WTC11 (cell line): ENCODE measurements around the gene NUDT6. TPM values are rescaled to one million over a fixed set of nuclear protein-coding genes. Genes with fewer than 3 reads are reported as not detected.

ENCODE experiments used
- ATAC-seq: fragments of 200-7000 bp; cut with Tn5 transposase; 2 replicates; pipeline ENCODE4 v1.10.0; 2021; ENCODE audit warnings: mild to moderate bottlenecking, moderate library complexity
- CTCF ChIA-PET: fragments of 300-600 bp; sonication (Branson Sonifier 250); formaldehyde crosslinking; loops from one replicate; lab custom pipeline; 2021; ENCODE audit warnings: antibody characterized with exemption; lab: Charles Lee
- POLR2A ChIA-PET: fragments of 350-600 bp; sonication (Branson Sonifier 250); formaldehyde crosslinking; loops from one replicate; lab custom pipeline; 2021; ENCODE audit warnings: antibody characterized with exemption; lab: Charles Lee
- DNase-seq: peaks from one replicate; pipeline ENCODE4 v3.0.0; 2021; ENCODE audit warnings: low spot score
- H3K27ac Mint-ChIP-seq: 2 replicates; pipeline ENCODE4 v1.8.0; 2021; ENCODE audit warnings: mixed read lengths
- H3K27me3 Mint-ChIP-seq: 2 replicates; pipeline ENCODE4 v1.8.0; 2021; ENCODE audit warnings: low read depth, mild to moderate bottlenecking, moderate library complexity, mixed read lengths
- H3K36me3 Mint-ChIP-seq: 2 replicates; pipeline ENCODE4 v1.8.0; 2021; ENCODE audit warnings: mixed read lengths
- H3K4me1 Mint-ChIP-seq: 2 replicates; pipeline ENCODE4 v1.8.0; 2022; ENCODE audit warnings: mixed read lengths
- H3K4me3 Mint-ChIP-seq: 2 replicates; pipeline ENCODE4 v1.8.0; 2021; ENCODE audit warnings: mild to moderate bottlenecking, moderate library complexity, mixed read lengths
- H3K9me3 Mint-ChIP-seq: 2 replicates; pipeline ENCODE4 v1.8.0; 2021; ENCODE audit warnings: mixed read lengths
- ESRRA ChIP-seq: sonication (generic); formaldehyde crosslinking; IDR thresholded peaks from 2 replicates; pipeline ENCODE4 v1.8.1; 2022; ENCODE audit warnings: mild to moderate bottlenecking, missing genetic modification reagents, borderline replicate concordance
- FOXJ3 ChIP-seq: sonication (generic); formaldehyde crosslinking; IDR thresholded peaks from 2 replicates; pipeline ENCODE4 v1.9.0; 2021; ENCODE audit warnings: missing genetic modification reagents, mild to moderate bottlenecking, borderline replicate concordance
- GRHL2 ChIP-seq: fragments of 250-450 bp; sonication (Bioruptor Pico); IDR thresholded peaks from 2 replicates; pipeline ENCODE4 v1.8.0; 2022; ENCODE audit warnings: mild to moderate bottlenecking, moderate library complexity; ENCODE audit not compliant: insufficient replicate concordance, severe bottlenecking
- NFYB ChIP-seq: sonication (generic); formaldehyde crosslinking; conservative IDR thresholded peaks from 2 replicates; pipeline ENCODE4 v1.8.0; 2022; ENCODE audit warnings: low read depth, missing genetic modification reagents
- RORB ChIP-seq: fragments of 250-450 bp; sonication (Bioruptor Pico); IDR thresholded peaks from 2 replicates; pipeline ENCODE4 v1.9.0; 2021; ENCODE audit warnings: mild to moderate bottlenecking
- SOX15 ChIP-seq: fragments of 250-450 bp; sonication (Bioruptor Pico); IDR thresholded peaks from 2 replicates; pipeline ENCODE4 v1.9.0; 2021; ENCODE audit warnings: mild to moderate bottlenecking
- TEAD1 ChIP-seq: sonication (generic); formaldehyde crosslinking; IDR thresholded peaks from 2 replicates; pipeline ENCODE4 v1.8.0; 2022; ENCODE audit warnings: mild to moderate bottlenecking, missing genetic modification reagents
- TEAD4 ChIP-seq: sonication (generic); formaldehyde crosslinking; IDR thresholded peaks from 2 replicates; pipeline ENCODE4 v1.8.0; 2022; ENCODE audit warnings: mild to moderate bottlenecking, missing genetic modification reagents
- ZNF219 ChIP-seq: sonication (generic); formaldehyde crosslinking; IDR thresholded peaks from 2 replicates; pipeline ENCODE4 v1.8.0; 2023; ENCODE audit warnings: missing genetic modification reagents, mild to moderate bottlenecking, borderline replicate concordance
- total RNA-seq: library from RNA; stranded (reverse); gene quantifications from 3 replicates; pipeline ENCODE4 v1.2.3, GENCODE V29; 2021
- TF ChIP-seq, protein P1 (sequence below): sonication (generic); formaldehyde crosslinking; IDR thresholded peaks from 2 replicates; pipeline ENCODE4 v1.8.1; 2022; ENCODE audit warnings: low read depth, missing genetic modification reagents, borderline replicate concordance
- TF ChIP-seq, protein P2 (sequence below): sonication (generic); formaldehyde crosslinking; IDR thresholded peaks from 2 replicates; pipeline ENCODE4 v1.8.1; 2023; ENCODE audit warnings: mild to moderate bottlenecking, missing genetic modification reagents, moderate library complexity
- TF ChIP-seq, protein P3 (sequence below): sonication (generic); formaldehyde crosslinking; IDR thresholded peaks from 2 replicates; pipeline ENCODE4 v1.8.1; 2023; ENCODE audit warnings: mild to moderate bottlenecking, missing genetic modification reagents
- TF ChIP-seq, protein P4 (sequence below): sonication (generic); formaldehyde crosslinking; IDR thresholded peaks from 2 replicates; pipeline ENCODE4 v1.8.0; 2022; ENCODE audit warnings: mild to moderate bottlenecking, missing genetic modification reagents
- TF ChIP-seq, protein P5 (sequence below): sonication (generic); formaldehyde crosslinking; IDR thresholded peaks from 2 replicates; pipeline ENCODE4 v1.8.1; 2023; ENCODE audit warnings: mild to moderate bottlenecking, moderate library complexity, missing genetic modification reagents
- TF ChIP-seq, protein P6 (sequence below): sonication (generic); formaldehyde crosslinking; IDR thresholded peaks from 2 replicates; pipeline ENCODE4 v1.8.0; 2022; ENCODE audit warnings: missing genetic modification reagents
- TF ChIP-seq, protein P7 (sequence below): sonication (generic); formaldehyde crosslinking; IDR thresholded peaks from 2 replicates; pipeline ENCODE4 v1.8.0; 2022; ENCODE audit warnings: mild to moderate bottlenecking, missing genetic modification reagents
- TF ChIP-seq, protein P8 (sequence below): sonication (generic); formaldehyde crosslinking; IDR thresholded peaks from 2 replicates; pipeline ENCODE4 v1.8.1; 2022; ENCODE audit warnings: mild to moderate bottlenecking, moderate library complexity, missing genetic modification reagents
- TF ChIP-seq, protein P9 (sequence below): fragments of 250-450 bp; sonication (Bioruptor Pico); IDR thresholded peaks from 2 replicates; pipeline ENCODE4 v1.9.0; 2021; ENCODE audit warnings: moderate library complexity, mild to moderate bottlenecking, inconsistent platforms, borderline replicate concordance

NUDT6 gene
- total RNA-seq, 1 experiment from 2014 or later = 8.4 TPM

DNA sequence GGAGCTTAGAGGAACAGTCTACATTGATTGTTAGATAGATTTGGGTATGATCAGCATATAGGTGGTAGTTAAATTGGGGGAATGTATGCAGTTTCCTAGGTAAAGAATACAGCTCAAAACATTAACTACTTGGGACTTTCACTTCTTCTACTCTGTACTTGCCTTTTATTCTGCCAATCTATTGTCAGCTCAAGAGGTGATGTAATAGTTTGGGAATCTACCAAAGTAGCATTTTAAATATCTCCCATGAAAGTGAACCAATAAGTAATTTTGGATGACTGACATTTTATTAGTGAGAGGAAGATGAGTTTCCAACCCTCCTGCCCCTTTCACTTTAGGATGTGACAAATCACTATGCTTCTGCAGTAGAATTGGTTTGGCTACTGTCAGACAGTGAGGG, 43.4 kb downstream of the NUDT6 start:
- no peak overlapping the region for H3K27ac Mint-ChIP-seq
- H3K4me3 Mint-ChIP-seq = no peak overlapping the region
- peaks cover 78% of the 10 kb centered on the region for H3K36me3 Mint-ChIP-seq

DNA sequence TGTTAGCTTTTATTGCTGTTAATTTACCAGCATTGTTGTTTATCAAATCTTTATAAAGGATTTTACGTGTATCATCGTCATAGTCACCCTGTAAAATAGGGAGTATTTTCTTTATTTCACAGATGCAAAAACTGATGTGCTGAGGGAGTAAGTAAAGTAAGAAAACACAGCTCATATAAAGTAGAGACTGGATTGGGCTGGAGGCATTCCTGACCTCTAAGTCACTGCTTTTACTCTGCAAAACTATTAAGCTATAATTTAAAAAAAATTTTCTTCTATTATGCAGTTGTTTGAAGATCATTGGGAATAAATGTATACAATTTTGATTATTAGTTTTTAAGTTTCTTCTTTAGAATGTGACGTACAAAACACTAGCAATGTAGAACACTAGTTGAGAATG, 45.9 kb downstream of the NUDT6 start:
- H3K4me3 Mint-ChIP-seq = no peak overlapping the region
- ChIA-PET CTCF (interaction anchor here (0.8 to 1.7 kb wide), 2 partner anchors 54 to 119 kb away, joined by 3 to 5 read pairs; no protein-coding TSS in a partner anchor), POLR2A (no interaction called here)
- no peak for ATAC-seq
- peaks cover 24% of the 10 kb centered on the region for H3K4me1 Mint-ChIP-seq
- peaks cover 64% of the 10 kb centered on the region for H3K36me3 Mint-ChIP-seq
- DNase-seq = no peak
- TF ChIP-seq FOXJ3 (CRISPR knock-in tag) = no peak
- TF ChIP-seq ESRRA (CRISPR knock-in tag) = no peak
- TF ChIP-seq ZNF219 = no peak
- TF ChIP-seq TEAD1 (CRISPR knock-in tag) = no peak
- no peak for TF ChIP-seq GRHL2
- TF ChIP-seq, protein P1, sequence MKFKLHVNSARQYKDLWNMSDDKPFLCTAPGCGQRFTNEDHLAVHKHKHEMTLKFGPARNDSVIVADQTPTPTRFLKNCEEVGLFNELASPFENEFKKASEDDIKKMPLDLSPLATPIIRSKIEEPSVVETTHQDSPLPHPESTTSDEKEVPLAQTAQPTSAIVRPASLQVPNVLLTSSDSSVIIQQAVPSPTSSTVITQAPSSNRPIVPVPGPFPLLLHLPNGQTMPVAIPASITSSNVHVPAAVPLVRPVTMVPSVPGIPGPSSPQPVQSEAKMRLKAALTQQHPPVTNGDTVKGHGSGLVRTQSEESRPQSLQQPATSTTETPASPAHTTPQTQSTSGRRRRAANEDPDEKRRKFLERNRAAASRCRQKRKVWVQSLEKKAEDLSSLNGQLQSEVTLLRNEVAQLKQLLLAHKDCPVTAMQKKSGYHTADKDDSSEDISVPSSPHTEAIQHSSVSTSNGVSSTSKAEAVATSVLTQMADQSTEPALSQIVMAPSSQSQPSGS (CRISPR knock-in tag) = no peak
- TF ChIP-seq, protein P2, sequence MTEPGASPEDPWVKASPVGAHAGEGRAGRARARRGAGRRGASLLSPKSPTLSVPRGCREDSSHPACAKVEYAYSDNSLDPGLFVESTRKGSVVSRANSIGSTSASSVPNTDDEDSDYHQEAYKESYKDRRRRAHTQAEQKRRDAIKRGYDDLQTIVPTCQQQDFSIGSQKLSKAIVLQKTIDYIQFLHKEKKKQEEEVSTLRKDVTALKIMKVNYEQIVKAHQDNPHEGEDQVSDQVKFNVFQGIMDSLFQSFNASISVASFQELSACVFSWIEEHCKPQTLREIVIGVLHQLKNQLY = no peak
- TF ChIP-seq, protein P3, sequence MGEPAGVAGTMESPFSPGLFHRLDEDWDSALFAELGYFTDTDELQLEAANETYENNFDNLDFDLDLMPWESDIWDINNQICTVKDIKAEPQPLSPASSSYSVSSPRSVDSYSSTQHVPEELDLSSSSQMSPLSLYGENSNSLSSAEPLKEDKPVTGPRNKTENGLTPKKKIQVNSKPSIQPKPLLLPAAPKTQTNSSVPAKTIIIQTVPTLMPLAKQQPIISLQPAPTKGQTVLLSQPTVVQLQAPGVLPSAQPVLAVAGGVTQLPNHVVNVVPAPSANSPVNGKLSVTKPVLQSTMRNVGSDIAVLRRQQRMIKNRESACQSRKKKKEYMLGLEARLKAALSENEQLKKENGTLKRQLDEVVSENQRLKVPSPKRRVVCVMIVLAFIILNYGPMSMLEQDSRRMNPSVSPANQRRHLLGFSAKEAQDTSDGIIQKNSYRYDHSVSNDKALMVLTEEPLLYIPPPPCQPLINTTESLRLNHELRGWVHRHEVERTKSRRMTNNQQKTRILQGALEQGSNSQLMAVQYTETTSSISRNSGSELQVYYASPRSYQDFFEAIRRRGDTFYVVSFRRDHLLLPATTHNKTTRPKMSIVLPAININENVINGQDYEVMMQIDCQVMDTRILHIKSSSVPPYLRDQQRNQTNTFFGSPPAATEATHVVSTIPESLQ (CRISPR knock-in tag) = no peak
- TF ChIP-seq, protein P4, sequence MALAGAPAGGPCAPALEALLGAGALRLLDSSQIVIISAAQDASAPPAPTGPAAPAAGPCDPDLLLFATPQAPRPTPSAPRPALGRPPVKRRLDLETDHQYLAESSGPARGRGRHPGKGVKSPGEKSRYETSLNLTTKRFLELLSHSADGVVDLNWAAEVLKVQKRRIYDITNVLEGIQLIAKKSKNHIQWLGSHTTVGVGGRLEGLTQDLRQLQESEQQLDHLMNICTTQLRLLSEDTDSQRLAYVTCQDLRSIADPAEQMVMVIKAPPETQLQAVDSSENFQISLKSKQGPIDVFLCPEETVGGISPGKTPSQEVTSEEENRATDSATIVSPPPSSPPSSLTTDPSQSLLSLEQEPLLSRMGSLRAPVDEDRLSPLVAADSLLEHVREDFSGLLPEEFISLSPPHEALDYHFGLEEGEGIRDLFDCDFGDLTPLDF (CRISPR knock-in tag) = no peak
- TF ChIP-seq RORB (CRISPR knock-in tag) = no peak
- TF ChIP-seq, protein P5, sequence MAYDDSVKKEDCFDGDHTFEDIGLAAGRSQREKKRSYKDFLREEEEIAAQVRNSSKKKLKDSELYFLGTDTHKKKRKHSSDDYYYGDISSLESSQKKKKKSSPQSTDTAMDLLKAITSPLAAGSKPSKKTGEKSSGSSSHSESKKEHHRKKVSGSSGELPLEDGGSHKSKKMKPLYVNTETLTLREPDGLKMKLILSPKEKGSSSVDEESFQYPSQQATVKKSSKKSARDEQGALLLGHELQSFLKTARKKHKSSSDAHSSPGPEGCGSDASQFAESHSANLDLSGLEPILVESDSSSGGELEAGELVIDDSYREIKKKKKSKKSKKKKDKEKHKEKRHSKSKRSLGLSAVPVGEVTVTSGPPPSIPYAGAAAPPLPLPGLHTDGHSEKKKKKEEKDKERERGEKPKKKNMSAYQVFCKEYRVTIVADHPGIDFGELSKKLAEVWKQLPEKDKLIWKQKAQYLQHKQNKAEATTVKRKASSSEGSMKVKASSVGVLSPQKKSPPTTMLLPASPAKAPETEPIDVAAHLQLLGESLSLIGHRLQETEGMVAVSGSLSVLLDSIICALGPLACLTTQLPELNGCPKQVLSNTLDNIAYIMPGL (CRISPR knock-in tag) = no peak
- no peak for TF ChIP-seq NFYB (CRISPR knock-in tag)
- TF ChIP-seq, protein P6, sequence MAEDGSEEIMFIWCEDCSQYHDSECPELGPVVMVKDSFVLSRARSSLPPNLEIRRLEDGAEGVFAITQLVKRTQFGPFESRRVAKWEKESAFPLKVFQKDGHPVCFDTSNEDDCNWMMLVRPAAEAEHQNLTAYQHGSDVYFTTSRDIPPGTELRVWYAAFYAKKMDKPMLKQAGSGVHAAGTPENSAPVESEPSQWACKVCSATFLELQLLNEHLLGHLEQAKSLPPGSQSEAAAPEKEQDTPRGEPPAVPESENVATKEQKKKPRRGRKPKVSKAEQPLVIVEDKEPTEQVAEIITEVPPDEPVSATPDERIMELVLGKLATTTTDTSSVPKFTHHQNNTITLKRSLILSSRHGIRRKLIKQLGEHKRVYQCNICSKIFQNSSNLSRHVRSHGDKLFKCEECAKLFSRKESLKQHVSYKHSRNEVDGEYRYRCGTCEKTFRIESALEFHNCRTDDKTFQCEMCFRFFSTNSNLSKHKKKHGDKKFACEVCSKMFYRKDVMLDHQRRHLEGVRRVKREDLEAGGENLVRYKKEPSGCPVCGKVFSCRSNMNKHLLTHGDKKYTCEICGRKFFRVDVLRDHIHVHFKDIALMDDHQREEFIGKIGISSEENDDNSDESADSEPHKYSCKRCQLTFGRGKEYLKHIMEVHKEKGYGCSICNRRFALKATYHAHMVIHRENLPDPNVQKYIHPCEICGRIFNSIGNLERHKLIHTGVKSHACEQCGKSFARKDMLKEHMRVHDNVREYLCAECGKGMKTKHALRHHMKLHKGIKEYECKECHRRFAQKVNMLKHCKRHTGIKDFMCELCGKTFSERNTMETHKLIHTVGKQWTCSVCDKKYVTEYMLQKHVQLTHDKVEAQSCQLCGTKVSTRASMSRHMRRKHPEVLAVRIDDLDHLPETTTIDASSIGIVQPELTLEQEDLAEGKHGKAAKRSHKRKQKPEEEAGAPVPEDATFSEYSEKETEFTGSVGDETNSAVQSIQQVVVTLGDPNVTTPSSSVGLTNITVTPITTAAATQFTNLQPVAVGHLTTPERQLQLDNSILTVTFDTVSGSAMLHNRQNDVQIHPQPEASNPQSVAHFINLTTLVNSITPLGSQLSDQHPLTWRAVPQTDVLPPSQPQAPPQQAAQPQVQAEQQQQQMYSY (CRISPR knock-in tag) = no peak
- no peak for TF ChIP-seq SOX15
- H3K9me3 Mint-ChIP-seq = peaks cover 36% of the 10 kb centered on the region
- H3K27ac Mint-ChIP-seq = peak overlapping the region; percentile 37; the same call in 1 of the 2 replicates
- H3K27me3 Mint-ChIP-seq = no peaks in the 10 kb centered on the region

More for the DNA sequence above, 43.4 kb downstream of the NUDT6 start:
- no peaks in the 10 kb centered on the region for H3K27me3 Mint-ChIP-seq
- H3K4me1 Mint-ChIP-seq = peaks cover 2% of the 10 kb centered on the region; the same call in 1 of the 2 replicates
- peaks cover 33% of the 10 kb centered on the region for H3K9me3 Mint-ChIP-seq
- CTCF ChIA-PET = no interaction called here
- TF ChIP-seq, protein P7, sequence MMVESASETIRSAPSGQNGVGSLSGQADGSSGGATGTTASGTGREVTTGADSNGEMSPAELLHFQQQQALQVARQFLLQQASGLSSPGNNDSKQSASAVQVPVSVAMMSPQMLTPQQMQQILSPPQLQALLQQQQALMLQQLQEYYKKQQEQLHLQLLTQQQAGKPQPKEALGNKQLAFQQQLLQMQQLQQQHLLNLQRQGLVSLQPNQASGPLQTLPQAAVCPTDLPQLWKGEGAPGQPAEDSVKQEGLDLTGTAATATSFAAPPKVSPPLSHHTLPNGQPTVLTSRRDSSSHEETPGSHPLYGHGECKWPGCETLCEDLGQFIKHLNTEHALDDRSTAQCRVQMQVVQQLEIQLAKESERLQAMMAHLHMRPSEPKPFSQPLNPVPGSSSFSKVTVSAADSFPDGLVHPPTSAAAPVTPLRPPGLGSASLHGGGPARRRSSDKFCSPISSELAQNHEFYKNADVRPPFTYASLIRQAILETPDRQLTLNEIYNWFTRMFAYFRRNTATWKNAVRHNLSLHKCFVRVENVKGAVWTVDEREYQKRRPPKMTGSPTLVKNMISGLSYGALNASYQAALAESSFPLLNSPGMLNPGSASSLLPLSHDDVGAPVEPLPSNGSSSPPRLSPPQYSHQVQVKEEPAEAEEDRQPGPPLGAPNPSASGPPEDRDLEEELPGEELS (CRISPR knock-in tag) = no peak
- TF ChIP-seq TEAD1 (CRISPR knock-in tag) = no peak
- TF ChIP-seq, protein P8, sequence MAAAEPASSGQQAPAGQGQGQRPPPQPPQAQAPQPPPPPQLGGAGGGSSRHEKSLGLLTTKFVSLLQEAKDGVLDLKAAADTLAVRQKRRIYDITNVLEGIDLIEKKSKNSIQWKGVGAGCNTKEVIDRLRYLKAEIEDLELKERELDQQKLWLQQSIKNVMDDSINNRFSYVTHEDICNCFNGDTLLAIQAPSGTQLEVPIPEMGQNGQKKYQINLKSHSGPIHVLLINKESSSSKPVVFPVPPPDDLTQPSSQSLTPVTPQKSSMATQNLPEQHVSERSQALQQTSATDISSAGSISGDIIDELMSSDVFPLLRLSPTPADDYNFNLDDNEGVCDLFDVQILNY (CRISPR knock-in tag) = no peak
- TF ChIP-seq, protein P9, sequence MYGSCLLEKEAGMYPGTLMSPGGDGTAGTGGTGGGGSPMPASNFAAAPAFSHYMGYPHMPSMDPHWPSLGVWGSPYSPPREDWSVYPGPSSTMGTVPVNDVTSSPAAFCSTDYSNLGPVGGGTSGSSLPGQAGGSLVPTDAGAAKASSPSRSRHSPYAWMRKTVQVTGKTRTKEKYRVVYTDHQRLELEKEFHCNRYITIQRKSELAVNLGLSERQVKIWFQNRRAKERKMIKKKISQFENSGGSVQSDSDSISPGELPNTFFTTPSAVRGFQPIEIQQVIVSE (CRISPR knock-in tag) = no peak
- TF ChIP-seq TEAD4 (CRISPR knock-in tag) = no peak
- ATAC-seq = no peak
- POLR2A ChIA-PET = no interaction called here
- no peak for DNase-seq
